Large intestine (tissue), 3 donors: Measurements from ENCODE around the gene ADAMTS15. TPM values are rescaled to one million over a fixed set of nuclear protein-coding genes. Genes with fewer than 3 reads are reported as not detected.
"Not testable (repeated sequence)": the region's sequence is repeated elsewhere in the genome, so short reads cannot be mapped to it uniquely, and the experiment has no call there.

Source experiments
- DNase-seq, 2 donors: peaks; one replicate each; pipeline versions ENCODE4 v3.0.0 to v3.0.0-alpha.2; 2013
- H3K27ac ChIP-seq: one replicate; pipeline ENCODE4 v1.5.1; 2013; ENCODE audit warnings: low read length
- H3K27me3 ChIP-seq: 2 replicates; pipeline ENCODE4 v1.6.1; 2013; ENCODE audit warnings: low read length; ENCODE audit not compliant: control insufficient read depth, insufficient read depth
- H3K36me3 ChIP-seq: 2 replicates; pipeline ENCODE4 v1.6.1; 2013; ENCODE audit warnings: low read length; ENCODE audit not compliant: control insufficient read depth, insufficient read depth
- H3K4me1 ChIP-seq: one replicate; pipeline ENCODE4 v1.6.1; 2013; ENCODE audit warnings: low read length; ENCODE audit not compliant: control insufficient read depth, insufficient read depth
- H3K4me3 ChIP-seq: one replicate; pipeline ENCODE4 v1.5.1; 2013; ENCODE audit warnings: low read length
- H3K9me3 ChIP-seq: one replicate; pipeline ENCODE4 v1.6.1; 2013; ENCODE audit warnings: mild to moderate bottlenecking, low read depth, low read length, moderate library complexity; ENCODE audit not compliant: control insufficient read depth
- WGBS: methylation state at CpG from one replicate; pipeline ENCODE4 v1.1.5; 2013; ENCODE audit warnings: low lambda C conversion rate; ENCODE audit not compliant: insufficient coverage; 5-methylcytosine and 5-hydroxymethylcytosine counted together
- polyA plus RNA-seq: library from polyadenylated mRNA; unstranded; fragments of 120-200 nt; gene quantifications from one replicate; pipeline ENCODE4 v1.2.1, GENCODE V29; 2013

The ADAMTS15 gene
- polyA plus RNA-seq, 1 donor: 6.3 TPM

DNA sequence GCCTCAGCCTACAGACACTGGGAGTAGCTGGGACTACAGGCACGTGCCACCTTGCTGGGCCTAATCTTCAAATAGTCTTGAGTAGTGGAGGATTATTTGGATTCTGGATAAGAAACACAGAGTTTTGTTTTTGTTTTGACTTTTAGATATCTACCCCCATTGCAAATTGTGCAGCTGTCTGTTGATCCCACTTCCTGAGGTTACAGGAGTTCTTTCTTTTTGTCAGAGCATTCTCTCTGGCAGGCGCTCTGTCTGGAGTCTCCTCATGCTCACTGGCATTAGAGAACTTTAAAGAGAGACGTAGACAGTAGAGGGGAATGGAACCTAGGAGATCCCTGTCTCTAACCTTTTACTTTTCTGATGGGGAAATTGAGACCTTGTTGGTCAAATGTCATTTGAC lies 12.3 kb upstream of the ADAMTS15 start:
- H3K4me1 ChIP-seq: no peaks in the 10 kb centered on the region
- no peaks in the 10 kb centered on the region for H3K36me3 ChIP-seq
- H3K4me3 ChIP-seq: no peak overlapping the region
- no peak for DNase-seq
- H3K27me3 ChIP-seq: peaks cover 4% of the 10 kb centered on the region
- H3K9me3 ChIP-seq: no peaks in the 10 kb centered on the region
- WGBS: no CpG with 5 or more reads among the region's 3 CpGs
- H3K27ac ChIP-seq: no peak overlapping the region

DNA sequence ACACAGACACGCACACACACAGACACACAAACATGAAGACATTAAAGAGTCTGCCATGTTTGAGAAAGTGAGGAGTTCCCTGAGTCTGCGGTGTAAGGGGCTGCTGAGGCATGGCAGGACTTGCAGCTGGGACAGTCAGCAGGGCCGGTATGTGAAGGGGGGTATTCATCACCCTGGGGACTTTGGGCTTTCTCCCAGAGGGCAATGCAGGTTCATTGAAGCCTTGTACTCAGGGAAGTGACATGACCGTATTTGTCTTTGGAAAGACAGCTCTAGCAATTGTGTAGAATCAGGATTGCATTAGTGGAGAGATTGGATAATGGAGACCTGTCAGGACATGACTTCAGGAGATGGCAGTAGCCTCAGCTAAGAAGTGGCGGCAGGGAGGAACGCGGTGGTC lies 10.6 kb upstream of the ADAMTS15 start:
- no peak overlapping the region for H3K27ac ChIP-seq
- no peaks in the 10 kb centered on the region for H3K27me3 ChIP-seq
- no peaks in the 10 kb centered on the region for H3K9me3 ChIP-seq
- no peaks in the 10 kb centered on the region for H3K36me3 ChIP-seq
- DNase-seq: no peak
- WGBS: no CpG with 5 or more reads among the region's 7 CpGs
- no peak overlapping the region for H3K4me3 ChIP-seq
- no peaks in the 10 kb centered on the region for H3K4me1 ChIP-seq

DNA sequence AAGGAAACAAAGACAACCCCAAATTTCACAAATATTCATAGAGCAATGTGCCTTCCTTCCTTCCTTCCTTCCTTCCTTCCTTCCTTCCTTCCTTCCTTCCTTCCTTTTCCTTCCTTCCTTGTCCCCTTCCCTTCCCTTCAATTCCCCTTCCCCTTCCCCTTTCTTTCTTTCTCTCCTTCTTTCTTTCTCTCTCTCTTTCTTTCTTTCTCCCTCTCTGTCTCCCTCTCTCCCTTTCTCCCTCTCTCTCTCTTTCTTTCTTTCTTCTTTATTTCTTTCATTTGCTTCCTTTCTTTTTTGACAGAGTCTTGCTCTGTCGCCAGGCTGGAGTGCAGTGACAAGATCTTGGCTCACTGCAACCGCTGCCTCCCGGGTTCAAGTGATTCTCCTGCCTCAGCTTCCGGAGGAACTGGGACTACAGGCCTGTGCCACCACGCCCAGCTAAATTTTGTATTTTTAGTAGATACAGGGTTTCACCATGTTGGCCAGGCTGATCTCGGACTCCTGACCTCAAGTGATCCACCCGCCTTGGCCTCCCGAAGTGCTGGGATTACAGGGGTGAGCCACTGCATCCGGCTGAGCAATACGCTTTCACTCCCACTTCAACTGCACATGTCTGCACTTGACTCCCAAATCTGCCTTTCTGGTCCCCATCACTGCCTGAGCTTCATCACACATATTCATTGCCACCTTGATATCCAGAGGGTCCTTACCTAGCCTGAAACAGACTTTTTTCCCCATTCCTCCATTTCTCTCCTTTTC lies 9.9 kb upstream of the ADAMTS15 start:
- H3K36me3 ChIP-seq, DNase-seq, H3K27ac ChIP-seq, H3K27me3 ChIP-seq, H3K4me3 ChIP-seq, H3K9me3 ChIP-seq, H3K4me1 ChIP-seq: not testable (repeated sequence)
- WGBS: 100% methylated on average over 1 of the region's 10 CpGs

DNA sequence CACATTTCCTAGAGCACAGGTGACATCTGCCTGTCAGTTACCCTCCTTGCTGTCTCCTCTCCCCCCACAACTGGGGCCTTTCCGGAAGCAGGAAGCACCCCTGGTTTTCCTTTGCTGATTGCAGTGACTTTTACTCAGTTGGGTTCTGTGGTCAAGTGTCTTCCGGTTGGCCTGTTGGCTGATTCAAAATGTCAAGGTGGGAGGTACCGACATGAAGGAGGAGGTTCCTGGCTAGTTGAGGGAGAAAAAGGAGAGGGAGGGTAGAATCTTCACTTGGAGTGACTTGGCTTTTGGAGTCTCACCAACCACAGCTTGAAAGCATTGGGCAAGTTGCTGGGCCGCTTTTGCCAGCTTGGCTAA lies 9.3 kb upstream of the ADAMTS15 start:
- H3K27ac ChIP-seq: no peak overlapping the region
- H3K4me1 ChIP-seq: no peaks in the 10 kb centered on the region
- H3K4me3 ChIP-seq: no peak overlapping the region
- H3K27me3 ChIP-seq: no peaks in the 10 kb centered on the region
- no peaks in the 10 kb centered on the region for H3K36me3 ChIP-seq
- no CpG with 5 or more reads among the region's 4 CpGs for WGBS
- DNase-seq: no peak
- no peaks in the 10 kb centered on the region for H3K9me3 ChIP-seq

DNA sequence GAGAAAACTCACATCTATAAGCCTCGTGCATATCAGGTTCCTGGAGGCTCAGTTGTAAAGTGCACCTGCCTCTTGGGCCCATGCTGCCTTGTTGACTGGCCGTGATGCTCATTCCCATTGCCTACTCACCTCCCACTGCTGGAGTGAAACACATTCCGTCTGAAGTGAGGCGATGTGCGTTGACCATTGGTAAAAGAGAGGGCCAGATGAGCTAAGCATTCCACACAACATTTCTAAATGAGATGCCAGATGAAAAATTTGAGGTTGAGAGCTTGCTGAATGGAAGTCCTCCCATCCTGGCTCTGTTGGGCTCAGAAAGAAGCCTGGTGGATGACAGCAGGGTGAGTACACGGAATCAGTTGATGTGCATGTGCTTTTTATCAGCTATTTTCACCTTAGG lies 8.6 kb upstream of the ADAMTS15 start:
- WGBS: no CpG with 5 or more reads among the region's 6 CpGs
- no peak for DNase-seq
- Histone ChIP-seq H3K27me3 (no peaks in the 10 kb centered on the region), H3K36me3 (no peaks in the 10 kb centered on the region), H3K9me3 (no peaks in the 10 kb centered on the region), H3K4me3 (no peak overlapping the region), H3K4me1 (no peaks in the 10 kb centered on the region), H3K27ac (no peak overlapping the region)

DNA sequence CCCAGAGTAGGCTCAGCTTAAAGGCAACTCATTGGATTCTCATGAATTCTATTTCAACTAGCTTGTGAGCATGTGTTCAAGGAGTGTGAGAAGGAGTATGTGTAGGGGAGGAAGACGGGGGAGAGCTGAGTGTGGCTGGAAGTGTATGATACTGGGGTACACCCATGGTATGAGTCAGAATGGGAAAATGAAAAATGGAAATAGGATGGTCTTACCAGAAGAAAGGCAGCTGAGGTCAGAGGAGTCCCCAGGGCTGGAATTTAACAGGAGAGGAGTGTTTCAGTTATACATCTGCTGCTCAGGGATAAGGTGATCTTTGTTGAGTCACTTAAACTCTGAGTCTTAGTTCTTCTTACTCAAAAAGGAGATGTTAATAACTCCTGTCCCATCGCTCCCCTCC lies 6.7 kb upstream of the ADAMTS15 start:
- no CpG with 5 or more reads among the region's 2 CpGs for WGBS
- no peak for DNase-seq
- no peaks in the 10 kb centered on the region for H3K36me3 ChIP-seq
- H3K27me3 ChIP-seq: no peaks in the 10 kb centered on the region
- H3K4me1 ChIP-seq: no peaks in the 10 kb centered on the region
- no peaks in the 10 kb centered on the region for H3K9me3 ChIP-seq
- no peak overlapping the region for H3K4me3 ChIP-seq
- H3K27ac ChIP-seq: no peak overlapping the region

DNA sequence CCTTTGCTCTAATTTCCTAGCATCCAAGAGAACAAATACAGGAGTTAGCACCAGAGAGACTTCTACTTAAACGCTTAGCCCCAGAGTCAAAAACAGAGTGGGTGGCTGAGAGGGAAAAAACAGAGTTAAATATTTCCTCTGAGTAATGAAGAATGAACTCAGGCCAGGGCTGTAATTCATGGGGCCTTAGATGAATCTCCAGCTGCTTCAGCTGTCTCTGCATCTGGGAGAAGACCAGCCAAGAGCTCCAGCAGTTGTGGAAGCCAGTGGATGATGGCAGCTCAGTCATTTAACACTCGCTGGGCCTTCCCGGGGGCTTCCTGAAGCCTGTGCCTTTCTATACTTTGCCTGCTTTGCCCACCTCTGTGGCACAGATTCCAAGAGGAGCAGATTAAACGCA lies 5.7 kb upstream of the ADAMTS15 start:
- DNase-seq: no peak
- Histone ChIP-seq H3K36me3 (no peaks in the 10 kb centered on the region), H3K27me3 (no peaks in the 10 kb centered on the region), H3K27ac (no peak overlapping the region), H3K9me3 (no peaks in the 10 kb centered on the region), H3K4me3 (no peak overlapping the region), H3K4me1 (peaks cover 3% of the 10 kb centered on the region)
- WGBS: 50% methylated on average over 1 of the region's 4 CpGs

DNA sequence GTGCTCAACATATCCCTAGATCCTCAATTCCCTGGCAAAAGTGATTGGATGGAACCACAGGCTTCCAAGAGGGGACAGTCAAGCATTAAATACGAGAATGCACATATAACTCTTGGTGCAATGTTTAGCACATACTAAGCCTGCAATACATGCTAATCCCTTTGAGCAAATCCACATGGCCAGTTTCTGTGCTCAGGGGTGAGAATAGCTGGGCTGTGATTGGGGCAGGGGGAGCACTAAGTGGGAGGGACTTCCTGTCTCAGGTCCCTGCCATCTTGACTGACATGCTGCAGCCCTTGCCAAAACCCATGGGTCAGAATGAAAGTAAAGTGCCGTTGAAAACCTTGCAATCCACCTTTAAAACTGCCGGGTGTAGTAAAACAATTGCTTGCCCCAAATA lies 2.7 kb upstream of the ADAMTS15 start:
- H3K27me3 ChIP-seq: peaks cover 13% of the 10 kb centered on the region
- no peak overlapping the region for H3K4me3 ChIP-seq
- no peaks in the 10 kb centered on the region for H3K36me3 ChIP-seq
- no CpG with 5 or more reads among the region's 3 CpGs for WGBS
- H3K9me3 ChIP-seq: peaks cover 5% of the 10 kb centered on the region
- peaks cover 14% of the 10 kb centered on the region for H3K4me1 ChIP-seq
- H3K27ac ChIP-seq: no peak overlapping the region
- no peak for DNase-seq

DNA sequence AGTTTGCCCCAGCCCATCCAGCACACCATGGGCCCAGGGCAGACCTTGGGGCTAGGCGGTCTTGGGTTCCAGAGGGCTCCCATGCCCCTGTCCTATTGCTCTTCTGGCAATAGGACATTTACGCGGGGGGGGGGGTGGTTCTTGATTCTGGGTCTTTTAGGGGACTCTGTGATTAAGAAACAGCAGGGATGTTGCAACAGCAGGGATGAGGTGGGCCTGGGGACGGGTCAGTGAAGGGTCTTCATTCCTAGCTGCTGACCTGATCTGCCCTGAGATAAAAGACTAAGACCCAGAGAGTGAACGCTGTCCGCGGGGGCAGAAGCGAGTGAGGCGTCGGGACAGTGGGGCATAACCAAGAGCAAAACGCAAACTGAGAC lies 418 bp upstream of the ADAMTS15 start:
- Histone ChIP-seq H3K9me3 (peaks cover 5% of the 10 kb centered on the region), H3K4me1 (peaks cover 33% of the 10 kb centered on the region), H3K4me3 (peak overlapping the region; percentile 75), H3K27ac (peak overlapping the region; percentile 63), H3K27me3 (peaks cover 13% of the 10 kb centered on the region), H3K36me3 (no peaks in the 10 kb centered on the region)
- no peak for DNase-seq
- WGBS: no CpG with 5 or more reads among the region's 11 CpGs

DNA sequence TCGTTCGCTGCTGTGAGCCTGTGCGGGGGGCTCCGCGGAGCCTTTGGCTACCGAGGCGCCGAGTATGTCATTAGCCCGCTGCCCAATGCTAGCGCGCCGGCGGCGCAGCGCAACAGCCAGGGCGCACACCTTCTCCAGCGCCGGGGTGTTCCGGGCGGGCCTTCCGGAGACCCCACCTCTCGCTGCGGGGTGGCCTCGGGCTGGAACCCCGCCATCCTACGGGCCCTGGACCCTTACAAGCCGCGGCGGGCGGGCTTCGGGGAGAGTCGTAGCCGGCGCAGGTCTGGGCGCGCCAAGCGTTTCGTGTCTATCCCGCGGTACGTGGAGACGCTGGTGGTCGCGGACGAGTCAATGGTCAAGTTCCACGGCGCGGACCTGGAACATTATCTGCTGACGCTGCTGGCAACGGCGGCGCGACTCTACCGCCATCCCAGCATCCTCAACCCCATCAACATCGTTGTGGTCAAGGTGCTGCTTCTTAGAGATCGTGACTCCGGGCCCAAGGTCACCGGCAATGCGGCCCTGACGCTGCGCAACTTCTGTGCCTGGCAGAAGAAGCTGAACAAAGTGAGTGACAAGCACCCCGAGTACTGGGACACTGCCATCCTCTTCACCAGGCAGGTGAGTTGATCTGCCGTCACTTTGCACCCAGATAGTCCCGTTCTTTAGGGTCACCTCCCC lies 1.0 kb downstream of the ADAMTS15 start:
- Histone ChIP-seq H3K27me3 (peaks cover 13% of the 10 kb centered on the region), H3K27ac (peak overlapping the region; percentile 63), H3K4me1 (peaks cover 43% of the 10 kb centered on the region), H3K36me3 (no peaks in the 10 kb centered on the region), H3K9me3 (peaks cover 5% of the 10 kb centered on the region), H3K4me3 (peak overlapping the region; percentile 75)
- WGBS: no CpG with 5 or more reads among the region's 64 CpGs
- DNase-seq: peak in 1 of 2 donors; percentile 56
